Tibial nerve (tissue), 4 donors: ENCODE results near the gene STAT1.

ENCODE experiments used
- EP300 ChIP-seq, 2 donors: sonication (generic); formaldehyde crosslinking; IDR thresholded peaks; one replicate each; pipeline ENCODE4 v1.6.1; 2017; ENCODE audit warnings: antibody characterized with exemption in 2 of 2, mild to moderate bottlenecking in 1 of 2
- POLR2A ChIP-seq, 2 donors: fragments of 450-650 bp; IDR thresholded peaks; one replicate each; pipeline ENCODE4 v1.6.1; 2017; ENCODE audit warnings: antibody characterized with exemption in 2 of 2, mild to moderate bottlenecking in 2 of 2, moderate library complexity in 2 of 2
- TF ChIP-seq, protein P1 (sequence below), 5 experiments: fragments of 200-600 bp in 3 of 5; fragments of 450-650 bp in 2 of 5; sonication (generic) in 3 of 5; IDR thresholded peaks; one replicate each; pipeline ENCODE4 v1.5.1; 2016 to 2019; ENCODE audit warnings: antibody characterized with exemption in 5 of 5, mild to moderate bottlenecking in 3 of 5, moderate library complexity in 2 of 5

DNA sequence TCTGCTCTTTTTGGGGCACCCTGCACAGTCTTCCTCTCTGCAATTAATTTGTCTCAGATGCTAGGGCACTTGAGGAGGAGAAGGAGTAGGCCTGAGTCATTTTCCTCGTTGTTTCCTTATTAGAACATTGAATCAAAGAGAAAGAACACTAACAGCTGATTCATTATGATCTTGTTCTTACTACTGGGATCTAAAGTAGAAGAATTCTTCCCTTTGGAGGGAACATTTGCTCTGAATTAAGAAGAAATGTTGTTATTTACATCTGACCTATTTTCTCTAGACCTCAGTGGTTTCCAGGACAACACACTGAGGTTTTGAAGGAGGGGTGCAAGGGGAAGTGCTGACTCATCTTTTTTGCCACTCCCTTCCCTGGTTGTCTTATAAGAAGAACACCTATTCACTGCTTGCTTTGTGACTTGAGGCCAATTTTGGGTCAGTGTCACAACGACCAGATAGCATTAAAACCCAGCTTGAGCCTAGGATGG is 24.3 kb upstream of the STAT1 start:
- TF ChIP-seq, protein P1, sequence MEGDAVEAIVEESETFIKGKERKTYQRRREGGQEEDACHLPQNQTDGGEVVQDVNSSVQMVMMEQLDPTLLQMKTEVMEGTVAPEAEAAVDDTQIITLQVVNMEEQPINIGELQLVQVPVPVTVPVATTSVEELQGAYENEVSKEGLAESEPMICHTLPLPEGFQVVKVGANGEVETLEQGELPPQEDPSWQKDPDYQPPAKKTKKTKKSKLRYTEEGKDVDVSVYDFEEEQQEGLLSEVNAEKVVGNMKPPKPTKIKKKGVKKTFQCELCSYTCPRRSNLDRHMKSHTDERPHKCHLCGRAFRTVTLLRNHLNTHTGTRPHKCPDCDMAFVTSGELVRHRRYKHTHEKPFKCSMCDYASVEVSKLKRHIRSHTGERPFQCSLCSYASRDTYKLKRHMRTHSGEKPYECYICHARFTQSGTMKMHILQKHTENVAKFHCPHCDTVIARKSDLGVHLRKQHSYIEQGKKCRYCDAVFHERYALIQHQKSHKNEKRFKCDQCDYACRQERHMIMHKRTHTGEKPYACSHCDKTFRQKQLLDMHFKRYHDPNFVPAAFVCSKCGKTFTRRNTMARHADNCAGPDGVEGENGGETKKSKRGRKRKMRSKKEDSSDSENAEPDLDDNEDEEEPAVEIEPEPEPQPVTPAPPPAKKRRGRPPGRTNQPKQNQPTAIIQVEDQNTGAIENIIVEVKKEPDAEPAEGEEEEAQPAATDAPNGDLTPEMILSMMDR (IDR thresholded peaks at IDR 0.05), result no peak
- TF ChIP-seq EP300 (IDR thresholded peaks at IDR 0.05) (no peak), POLR2A (IDR thresholded peaks at IDR 0.05) (no peak)
